Frontal cortex (tissue), 4 donors: ENCODE results near the gene MATK. TPM values are rescaled to one million over a fixed set of nuclear protein-coding genes. Genes with fewer than 3 reads are reported as not detected.
"Not testable (repeated sequence)": the region's sequence is repeated elsewhere in the genome, so short reads cannot be mapped to it uniquely, and the experiment has no call there.

Experiments used
- DNase-seq, 2 donors: peaks; one replicate each; pipeline ENCODE4 v3.0.0; 2012; ENCODE audit warnings: low spot score in 2 of 2
- FAIRE-seq: peaks from 2 replicates; lab custom pipeline; 2012; peaks lifted over from hg19 to GRCh38; lab: Jason Lieb, UNC
- total RNA-seq: library from RNA; depleted of rRNA; stranded (reverse); fragments of >200 nt; gene quantifications from one replicate; pipeline ENCODE4 v1.2.3, GENCODE V29; 2014
- donor health status: control.
- donor health status: control.
- donor health status: control.

The MATK gene
- total RNA-seq, 1 donor from 2014 or later: 15.5 TPM

DNA sequence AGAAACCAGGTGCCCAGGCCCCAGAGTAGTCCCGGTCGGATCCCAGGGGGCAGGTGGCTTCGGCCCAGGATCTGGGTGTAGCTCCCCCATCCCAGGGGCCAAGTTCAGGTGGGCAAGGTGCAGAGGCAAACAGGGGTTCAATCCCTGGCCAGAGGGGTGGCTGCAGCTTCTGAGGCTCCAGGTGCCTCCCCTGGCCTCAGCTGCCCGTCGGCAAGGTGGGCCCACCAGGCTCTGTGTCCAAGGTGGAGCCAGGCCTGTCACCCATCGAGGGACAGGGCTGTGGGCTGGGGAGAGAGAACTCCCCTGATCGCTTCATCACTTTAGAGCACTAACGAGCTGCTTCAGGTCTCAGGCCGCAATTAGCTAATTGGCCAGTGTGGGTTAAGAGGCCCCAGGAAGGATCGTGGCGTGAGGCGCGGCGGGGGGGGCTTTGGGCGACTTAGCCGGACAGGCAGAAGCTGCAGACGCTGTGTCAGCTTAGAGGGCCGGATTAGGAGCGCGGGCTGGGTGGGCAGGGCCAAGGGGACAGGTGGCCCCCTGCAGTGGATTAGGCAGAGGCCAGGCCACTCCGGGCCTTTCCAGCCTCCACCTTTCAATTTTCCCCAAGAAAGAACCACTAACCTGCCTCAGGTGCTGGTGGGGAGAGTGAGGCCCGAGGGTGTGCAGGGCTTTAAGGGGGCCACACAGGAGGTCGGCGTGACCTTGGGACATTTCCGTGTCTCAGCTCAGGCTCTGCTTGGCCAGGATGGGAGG, 11.4 kb downstream of the MATK start:
- no peak for DNase-seq
- FAIRE-seq: no peak

DNA sequence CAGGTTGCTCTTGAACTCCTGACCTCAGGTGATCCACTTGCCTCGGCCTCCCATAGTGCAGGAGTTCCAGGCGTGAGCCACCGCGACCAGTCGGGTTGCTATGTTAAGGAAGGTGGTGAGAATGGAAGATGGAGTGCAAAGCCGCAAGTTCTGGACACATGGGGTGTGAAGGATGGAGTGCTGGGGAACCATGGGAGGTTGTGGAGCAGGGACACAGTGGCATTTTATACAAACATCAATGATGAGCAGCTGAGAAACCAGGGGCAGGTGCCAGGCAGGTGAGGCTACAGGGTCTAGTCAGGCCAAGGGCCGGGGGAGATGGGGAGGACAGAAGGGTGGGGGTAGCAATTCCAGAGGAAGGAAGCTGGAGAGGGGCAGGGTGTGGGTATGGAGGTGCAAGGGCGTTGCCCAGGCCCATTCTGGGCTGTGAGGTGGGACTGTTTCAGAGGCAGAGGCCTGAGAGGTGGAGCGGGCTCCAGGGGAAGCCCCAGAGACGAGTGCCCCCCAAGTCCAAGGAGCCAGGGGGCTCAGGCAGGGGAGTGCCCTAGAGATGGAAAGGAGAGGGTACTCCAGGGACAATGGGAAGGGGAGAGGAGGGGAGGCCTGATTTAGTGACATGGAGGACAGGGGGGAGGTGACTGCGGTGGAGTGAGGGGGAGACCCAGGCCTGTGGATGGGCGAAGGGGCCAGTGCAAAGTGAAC, 12.2 kb downstream of the MATK start:
- DNase-seq (no peak), FAIRE-seq (no peak)

DNA sequence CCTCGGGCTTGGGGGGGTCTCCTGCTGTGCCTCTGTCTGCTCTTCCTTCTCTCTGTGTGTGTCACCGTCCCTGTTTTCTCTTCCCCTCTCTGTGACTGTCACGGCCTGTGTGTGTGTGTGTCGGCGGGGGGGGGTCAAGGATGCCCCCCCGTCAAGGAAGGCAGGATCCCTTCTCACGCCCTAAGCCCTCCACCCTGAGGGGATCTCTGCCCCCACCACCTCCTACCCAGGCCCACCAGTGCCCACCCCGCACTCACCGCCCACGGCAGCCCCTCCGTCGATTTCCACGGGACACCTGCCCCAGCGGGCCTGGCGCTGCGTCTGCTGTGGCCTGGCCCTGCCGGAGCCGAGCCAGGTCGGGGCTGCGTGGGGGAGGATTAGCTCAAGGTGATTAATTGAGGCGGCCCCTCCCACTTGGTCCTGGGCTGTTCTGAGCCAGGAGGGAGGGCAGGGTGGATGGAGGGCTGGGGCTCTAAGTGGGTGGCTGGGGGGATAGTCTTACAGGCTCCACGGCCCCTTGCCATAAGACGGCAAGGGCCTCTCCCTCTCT, 14.2 kb downstream of the MATK start, which contains the start of gene RAX2:
RAX2 (minus strand) TSS at position 323 of the 550 bp plus-strand sequence. CDS start 486 bp downstream, outside the sequence.
- no peak for FAIRE-seq
- DNase-seq: no peak

DNA sequence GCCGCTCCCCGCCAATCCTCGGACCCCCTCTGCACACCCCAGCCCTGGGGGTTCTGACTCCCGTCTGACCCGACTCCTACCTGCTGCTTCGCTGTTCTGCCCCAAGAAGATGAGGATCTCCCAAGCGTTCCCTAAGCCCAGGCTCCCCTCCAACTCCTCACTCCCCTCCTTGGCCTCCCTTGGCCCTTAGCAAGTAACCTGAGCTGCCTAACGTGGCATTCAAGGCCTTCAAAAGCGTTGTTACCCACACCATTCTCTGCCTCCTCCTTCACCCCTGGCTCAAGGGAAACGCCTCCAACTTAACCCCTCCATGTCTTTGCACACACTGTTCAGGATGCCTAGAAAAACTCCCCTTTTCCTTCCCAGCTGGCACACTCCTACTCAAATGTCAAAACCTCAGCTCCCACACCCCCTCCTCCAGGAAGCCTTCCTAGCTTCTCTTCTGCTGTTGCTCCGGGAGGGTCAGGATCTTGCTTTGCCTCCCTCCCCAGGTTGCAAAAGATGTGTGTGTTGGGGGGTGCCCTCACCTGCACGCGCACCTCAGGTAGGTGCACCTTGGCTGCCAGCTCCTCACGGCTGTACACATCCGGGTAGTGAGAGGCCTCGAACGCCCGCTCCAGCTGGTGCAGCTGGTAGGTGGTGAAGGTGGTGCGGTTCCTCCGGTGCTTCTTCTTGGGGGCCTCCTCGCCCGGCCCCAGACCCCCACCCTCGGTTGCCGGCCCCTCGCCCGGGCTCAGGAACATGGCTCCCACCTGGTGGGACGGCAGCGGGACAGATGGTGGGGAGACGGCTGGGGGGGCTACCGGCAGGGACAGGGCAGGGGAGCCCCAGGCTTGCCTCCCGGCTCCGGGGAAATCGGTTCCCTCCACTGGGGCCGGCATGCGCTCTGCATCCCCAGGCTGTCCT, 14.9 kb downstream of the MATK start:
- FAIRE-seq (no peak), DNase-seq (no peak)

DNA sequence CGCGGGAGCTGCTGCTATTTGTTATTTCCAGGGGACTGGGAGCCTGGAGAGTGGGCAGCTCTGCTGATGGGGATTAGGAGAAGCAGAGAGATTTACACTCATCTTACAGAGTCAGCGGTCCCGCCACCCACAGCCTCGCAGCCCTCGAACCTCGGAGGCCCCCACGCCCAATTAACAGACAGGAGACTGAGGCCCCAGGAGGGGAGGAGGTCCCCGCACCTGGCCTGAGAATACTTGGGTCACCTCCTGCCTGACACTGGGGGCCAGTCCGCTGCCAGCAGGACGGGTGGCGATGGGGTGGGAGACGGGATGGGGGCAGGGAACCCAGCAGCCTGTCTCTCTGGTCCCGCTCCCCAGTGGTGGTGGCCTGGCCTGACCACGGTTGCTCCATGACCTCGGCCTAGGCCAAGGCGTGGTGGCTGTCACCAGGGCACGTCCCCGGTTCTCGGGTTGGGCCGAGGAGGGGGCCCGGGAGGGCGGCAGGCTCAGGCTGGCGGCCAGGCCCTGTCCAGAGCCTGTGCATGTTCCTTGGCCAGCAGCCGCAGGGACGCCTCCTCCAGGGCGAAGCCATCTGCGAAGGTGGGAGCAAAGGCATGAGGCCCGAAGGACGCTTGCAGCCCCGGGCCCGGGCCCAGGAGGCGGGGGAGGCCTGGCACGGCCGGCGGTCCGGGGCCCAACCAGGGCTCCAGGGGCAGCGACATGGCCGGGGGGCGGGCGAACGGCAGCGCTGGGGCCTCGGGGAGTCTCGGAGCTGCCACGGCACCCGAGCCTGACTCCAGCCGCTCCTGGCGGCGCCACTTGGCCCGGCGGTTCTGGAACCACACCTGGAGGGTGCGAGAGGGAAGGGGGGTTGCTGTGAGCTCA, 15.8 kb downstream of the MATK start:
- FAIRE-seq: no peak
- no peak for DNase-seq

DNA sequence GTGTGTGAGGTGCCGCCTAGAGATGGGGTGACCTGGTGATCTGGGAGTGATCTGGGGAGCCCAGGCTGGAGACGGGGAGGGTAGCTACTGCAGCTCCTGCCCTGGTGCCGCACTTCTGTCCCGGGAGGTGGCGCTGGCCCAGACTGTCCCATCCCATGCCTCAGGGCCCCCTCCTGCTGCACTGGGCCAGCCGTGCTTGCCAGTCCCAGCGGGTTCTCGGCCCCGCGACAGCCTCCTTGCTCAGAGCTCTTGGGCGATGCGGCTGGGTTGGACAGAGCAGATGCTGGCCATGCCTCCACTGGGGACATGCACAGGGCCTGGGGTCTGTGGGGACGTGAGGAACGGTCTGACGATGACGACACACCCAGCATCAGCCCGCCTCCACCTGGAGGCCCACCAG, 16.7 kb downstream of the MATK start:
- no peak for FAIRE-seq

DNA sequence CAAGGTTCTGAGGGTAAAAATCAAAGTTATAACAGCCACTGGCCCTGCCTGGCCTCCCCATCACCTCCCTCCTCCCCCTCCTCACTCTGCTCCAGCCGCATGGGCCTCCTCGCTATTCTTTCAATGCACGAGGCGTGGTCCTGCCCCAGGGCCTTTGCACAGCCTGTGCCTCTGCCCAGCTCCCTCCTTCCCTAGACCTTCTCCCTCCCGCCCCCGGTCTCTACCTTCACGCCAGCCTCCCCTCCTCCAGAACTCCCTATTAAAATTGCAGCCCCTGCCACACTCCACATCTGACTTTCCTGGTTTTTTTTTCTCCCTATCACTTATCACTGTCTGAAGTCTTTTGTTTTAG, 17.5 kb downstream of the MATK start:
- DNase-seq (no peak), FAIRE-seq (no peak)

More for the DNA sequence above, 16.7 kb downstream of the MATK start:
- no peak for DNase-seq

DNA sequence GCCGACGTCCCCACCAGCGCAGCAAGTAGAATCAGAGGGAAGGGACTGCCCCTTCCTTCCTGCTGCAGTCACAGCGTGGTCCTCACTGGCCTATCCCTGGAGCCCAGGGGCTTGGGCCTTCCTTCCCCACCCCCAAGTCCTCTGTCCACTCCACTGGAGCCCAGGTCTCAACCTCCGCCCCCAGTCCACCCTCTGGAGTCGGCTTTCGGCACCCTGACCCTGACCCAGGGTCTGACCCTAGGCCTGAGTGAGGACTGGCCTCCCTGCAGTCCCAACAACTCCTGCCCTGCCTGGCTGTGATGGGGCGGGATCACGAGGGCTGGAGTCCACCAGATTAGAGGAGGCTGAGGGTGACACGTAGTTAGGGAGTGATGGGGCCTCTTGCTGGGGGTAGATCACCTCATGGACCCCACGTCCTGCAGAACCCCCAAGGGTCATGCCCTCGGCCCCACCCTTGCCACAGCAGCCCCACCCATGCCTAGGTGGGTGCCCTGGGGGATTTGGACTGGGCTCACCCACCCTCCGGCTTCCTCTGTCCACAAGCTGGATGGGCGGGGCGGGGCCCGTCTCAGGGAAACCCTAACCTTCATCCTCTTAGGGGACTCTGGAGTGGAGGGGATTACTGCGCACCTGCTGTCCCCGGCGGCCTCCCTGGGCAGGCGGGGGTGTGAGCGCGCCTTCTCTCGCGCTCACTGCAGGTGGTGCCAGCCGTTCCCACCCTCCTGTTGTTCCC, 18.0 kb downstream of the MATK start:
- FAIRE-seq: no peak
- DNase-seq: no peak

DNA sequence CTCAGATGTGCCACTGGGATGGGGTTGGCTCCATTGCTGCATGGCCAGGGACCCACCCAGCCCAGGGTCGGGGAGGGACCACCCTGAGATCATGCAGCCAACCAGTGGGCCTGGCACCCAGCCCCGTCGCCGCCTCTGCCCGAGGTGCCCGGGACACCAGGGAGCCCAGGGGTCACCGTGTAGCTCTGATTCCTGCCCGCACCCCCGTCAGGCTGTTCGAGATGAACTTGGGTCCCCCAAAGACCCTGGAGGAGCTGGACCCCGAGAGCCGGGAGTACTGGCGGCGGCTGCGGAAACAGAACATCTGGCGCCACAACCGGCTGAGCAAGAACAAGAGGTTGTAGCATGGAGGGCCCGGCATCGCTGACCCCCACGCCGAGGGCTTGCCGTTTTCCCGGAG, 19.1 kb downstream of the MATK start:
- FAIRE-seq (no peak), DNase-seq (no peak)

DNA sequence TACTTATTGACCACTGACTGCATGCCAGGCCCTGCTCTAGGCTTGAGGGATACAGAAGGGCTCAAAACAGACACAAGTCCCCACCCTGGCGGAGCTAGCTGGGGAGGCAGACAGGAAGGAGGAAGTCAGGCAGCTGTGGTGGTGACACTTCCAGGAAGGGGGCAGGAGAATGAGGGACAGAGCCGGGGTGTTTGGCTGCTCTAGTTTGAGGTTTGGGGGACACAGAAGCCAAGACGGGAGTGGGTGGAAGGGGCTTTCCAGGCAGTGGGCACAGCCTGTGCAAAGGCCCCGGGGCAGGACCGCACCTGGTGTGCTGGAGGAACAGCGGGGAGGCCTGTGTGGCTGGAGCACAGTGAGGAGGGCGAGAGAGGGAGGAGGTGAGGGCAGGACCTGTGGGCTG, 19.7 kb downstream of the MATK start:
- DNase-seq (no peak), FAIRE-seq (no peak)

DNA sequence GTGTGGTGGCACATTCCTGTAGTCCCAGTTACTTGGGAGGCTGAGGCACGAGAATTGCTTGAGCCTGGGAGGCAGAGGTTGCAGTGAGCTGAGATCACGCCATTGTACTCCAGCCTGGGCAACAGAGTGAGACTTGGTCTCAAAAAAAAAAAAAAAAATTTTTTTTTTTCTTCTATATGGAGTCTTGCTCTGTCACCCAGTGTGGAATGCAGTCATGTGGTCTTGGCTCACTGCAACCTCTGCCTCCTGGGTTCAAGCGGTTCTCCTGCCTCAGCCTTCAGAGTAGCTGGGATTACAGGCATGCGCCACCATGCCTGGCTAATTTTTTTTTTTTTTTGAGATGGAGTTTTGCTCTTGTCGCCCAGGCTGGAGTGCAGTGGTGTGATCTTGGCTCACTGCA, 20.4 kb downstream of the MATK start:
- FAIRE-seq: not testable (repeated sequence)

DNA sequence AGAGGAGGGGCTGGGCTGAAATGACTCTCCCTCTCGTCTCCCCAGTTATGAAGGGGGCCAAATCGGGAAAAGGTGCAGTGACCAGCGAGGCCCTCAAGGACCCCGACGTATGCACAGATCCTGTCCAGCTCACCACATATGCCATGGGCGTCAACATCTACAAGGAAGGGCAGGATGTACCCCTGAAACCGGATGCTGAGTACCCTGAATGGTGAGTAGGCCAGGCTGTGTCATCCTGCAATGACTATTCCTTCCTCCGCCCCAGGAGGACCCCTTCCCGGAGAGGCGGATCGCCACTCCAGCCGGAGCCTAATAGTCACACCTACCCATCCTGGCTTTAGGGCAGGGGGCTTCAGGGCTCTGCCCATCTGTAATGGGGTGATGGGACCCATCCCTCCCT, 21.1 kb downstream of the MATK start:
- no peak for FAIRE-seq
- DNase-seq: no peak

More for the DNA sequence above, 20.4 kb downstream of the MATK start:
- DNase-seq: not testable (repeated sequence)

DNA sequence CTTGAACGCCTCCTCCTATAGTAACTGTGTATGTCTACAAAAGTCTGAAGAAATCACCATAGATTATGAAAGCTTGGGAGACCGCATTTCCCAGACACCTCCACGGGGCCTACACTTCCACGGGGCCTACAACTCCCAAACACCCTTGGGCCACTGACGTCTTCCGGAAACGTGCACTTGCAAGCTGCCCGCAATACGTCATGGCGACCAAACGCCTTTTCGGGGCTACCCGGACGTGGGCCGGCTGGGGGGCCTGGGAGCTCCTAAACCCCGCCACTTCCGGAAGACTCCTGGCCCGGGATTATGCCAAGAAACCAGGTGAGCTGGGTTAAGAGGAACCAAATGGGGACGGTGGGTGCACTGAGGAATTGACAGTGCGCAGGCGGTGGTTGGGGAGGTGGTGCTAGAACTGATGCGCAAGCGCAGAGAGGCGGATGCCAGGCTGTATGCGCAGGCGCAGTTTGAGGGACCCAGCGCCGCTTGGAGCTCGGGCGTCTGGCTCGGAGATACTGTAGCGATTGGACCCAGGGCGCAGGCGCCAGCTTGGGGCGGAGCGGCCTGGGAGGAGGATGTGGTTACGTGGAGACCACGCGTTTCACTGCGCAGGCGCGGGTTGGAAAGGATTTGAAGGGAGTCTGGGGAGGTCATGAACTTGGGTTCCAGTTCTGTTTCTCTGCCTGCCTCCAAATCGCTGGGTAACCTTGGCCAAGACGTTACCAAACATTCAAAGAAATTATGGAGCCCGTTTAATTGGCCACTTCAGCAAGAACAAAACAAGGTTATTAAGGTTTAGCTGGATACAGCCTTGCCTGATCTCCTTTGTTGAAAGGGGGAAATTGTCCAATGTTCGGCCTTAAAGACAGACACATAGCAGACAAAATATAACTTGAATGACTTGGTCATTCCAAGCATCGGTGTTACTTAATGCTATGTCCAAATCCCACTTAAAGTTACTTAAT, 23.4 kb downstream of the MATK start, which contains the start of gene MRPL54:
MRPL54 (plus strand) TSS at position 182 of the 959 bp plus-strand sequence; CDS start at position 201, 19 bp downstream.
- DNase-seq (peak; percentile 95 to 96), FAIRE-seq (no peak)

DNA sequence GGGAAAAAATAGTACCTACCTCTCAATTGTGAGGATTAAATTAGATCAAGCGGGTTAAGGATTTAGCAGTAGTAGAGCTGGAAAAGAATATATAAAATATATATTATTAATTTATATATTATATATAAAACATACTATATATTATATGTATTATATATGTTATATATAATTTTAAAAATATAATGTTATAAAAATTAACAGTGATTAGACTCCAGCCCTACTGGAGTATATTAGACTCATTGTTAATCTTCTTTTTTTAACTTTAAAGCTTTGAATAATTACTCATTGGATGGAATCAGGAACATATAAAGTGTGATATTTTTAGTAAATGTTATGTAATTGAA, 24.1 kb downstream of the MATK start:
- no peak for DNase-seq

DNA sequence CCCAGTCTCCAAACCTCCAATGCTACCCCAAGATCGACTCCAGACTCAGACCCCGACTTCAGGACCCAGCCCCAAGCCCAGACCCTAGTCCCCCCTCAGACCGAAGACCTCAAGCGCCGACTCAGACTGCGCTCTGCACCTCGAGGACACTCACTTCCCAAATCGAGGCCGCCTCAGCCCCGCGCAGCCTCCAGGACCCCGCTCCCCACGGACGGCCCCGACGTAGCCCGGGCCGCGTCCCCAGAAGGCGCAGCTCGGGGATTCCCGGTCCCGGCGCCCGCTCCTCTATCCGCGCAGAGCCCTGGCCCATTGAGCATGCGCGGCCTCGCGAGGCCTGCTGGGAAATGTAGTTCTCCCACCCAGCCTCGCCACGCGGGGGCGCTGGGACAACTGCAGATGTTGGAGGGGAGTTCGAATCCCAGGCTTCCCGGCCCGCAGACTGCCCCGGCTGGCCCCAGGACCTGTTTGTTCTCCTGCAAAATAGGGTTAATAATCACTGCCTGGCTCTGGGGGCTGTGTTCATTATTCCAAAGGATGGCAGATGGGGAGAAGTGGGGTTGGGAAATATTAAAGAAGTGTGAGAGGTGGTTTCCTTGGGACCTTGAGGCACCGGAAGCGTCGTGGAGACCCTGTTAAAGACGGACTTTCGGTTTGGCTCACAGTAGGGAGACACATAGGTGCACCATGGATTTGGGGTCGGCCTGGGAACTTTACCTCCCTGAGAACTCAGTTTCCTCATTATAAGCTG, 24.6 kb downstream of the MATK start, which contains the start of gene APBA3:
APBA3 (minus strand) TSS at position 311 of the 748 bp plus-strand sequence. CDS start 1,428 bp downstream, outside the sequence.
- DNase-seq (peak; percentile 90 to 92), FAIRE-seq (no peak)

More for the DNA sequence above, 24.1 kb downstream of the MATK start:
- FAIRE-seq: no peak

DNA sequence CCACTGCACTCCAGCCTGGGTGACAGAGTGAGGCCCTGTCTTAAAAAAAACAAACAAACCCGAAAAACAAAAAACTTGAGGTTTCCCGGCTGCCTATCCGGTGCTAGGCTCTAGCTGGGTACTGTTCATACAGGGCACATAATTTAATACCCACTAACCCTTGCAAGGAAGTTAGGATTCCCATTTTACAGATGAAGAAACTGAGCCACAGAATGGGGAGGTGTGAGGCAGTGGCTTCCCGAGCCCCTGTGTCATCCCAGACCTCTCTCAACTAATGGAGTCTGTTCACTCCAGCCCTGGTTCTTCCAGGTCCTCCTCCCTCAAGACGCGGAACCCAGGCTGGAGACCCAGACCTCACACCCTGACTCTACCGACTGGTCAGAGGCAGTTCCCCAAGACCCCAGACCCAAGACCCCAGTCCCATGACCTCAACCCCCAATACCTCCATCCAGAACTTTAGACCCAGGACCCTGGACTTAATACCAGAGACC, 25.3 kb downstream of the MATK start:
- FAIRE-seq (no peak), DNase-seq (no peak)
